ENCODE data around the gene BRF1.

- no peak for TF ChIP-seq CTCF (IDR thresholded peaks at IDR 0.05)
- TF ChIP-seq RELA (CRISPR knock-in tag; IDR thresholded peaks at IDR 0.05; ENCODE audit: borderline replicate concordance), result no peak
- TF ChIP-seq E2F5 (CRISPR knock-in tag; IDR thresholded peaks at IDR 0.05), result no peak
- TF ChIP-seq CDX4 (CRISPR knock-in tag; IDR thresholded peaks at IDR 0.05; ENCODE audit: borderline replicate concordance), result no peak
- TF ChIP-seq E2F4 (CRISPR knock-in tag; IDR thresholded peaks at IDR 0.05; ENCODE audit: borderline replicate concordance, low read depth), result no peak
- no peak for TF ChIP-seq USF1 (CRISPR knock-in tag; IDR thresholded peaks at IDR 0.05)
Measured at GRCh38 chr14:105299654-105300541, 903 bp downstream of the BRF1 start.

Data from WTC11 (cell line).